NB4 (cell line): ENCODE data around the gene FAM170B.

ENCODE experiments used
- CTCF ChIP-seq: IDR thresholded peaks from one replicate; pipeline ENCODE4 v1.5.1; 2012; ENCODE audit warnings: low read depth, low read length
- MYC ChIP-seq: IDR thresholded peaks from 2 replicates; pipeline ENCODE4 v1.6.1; 2011; ENCODE audit warnings: low read depth, low read length
- POLR2A ChIP-seq: IDR thresholded peaks from 2 replicates; pipeline ENCODE4 v1.6.1; 2011; ENCODE audit warnings: mild to moderate bottlenecking; ENCODE audit not compliant: insufficient read length; ENCODE audit errors: extremely low read depth

GRCh38 chr10:49081547-49082275, 52.1 kb downstream of the FAM170B start:
- TF ChIP-seq CTCF (no peak), POLR2A (no peak), MYC (no peak)
